ENCODE results near the gene ADK. TPM values are rescaled to one million over a fixed set of nuclear protein-coding genes. Genes with fewer than 3 reads are reported as not detected.

The ADK gene
- total and polyA plus RNA-seq, 2 experiments from 2014 or later, result 39.9 to 53.0 TPM

- no peak for TF ChIP-seq NANOG (IDR thresholded peaks at IDR 0.05; ENCODE audit: borderline replicate concordance)
- TF ChIP-seq STAT1 (IDR thresholded peaks at IDR 0.05; ENCODE audit: unreplicated experiment), result no peak
These were observed 39.0 kb downstream of the ADK start (continued) for GRCh38 chr10:74189999-74190421.

GRCh38 chr10:74190494-74190893, 39.5 kb downstream of the ADK start:
- H3K79me2 ChIP-seq (replicated peaks; ENCODE audit: insufficient read depth), result peaks cover 96% of the 10 kb centered on the region
- H2AFZ ChIP-seq, result no peak overlapping the region
- H3F3A ChIP-seq (replicated peaks; ENCODE audit: low read depth), result no peaks in the 10 kb centered on the region
- H3K9me3 Mint-ChIP-seq, result no peaks in the 10 kb centered on the region
- H3K27ac ChIP-seq (ENCODE audit: low read depth), result peak overlapping the region; percentile 23
- H3K4me2 ChIP-seq, result peak overlapping the region; percentile 45
- H3K4me1 Mint-ChIP-seq, result peaks cover 24% of the 10 kb centered on the region
- DNase-seq (ENCODE audit: low spot score) (no peak), ATAC-seq (peak; percentile 44)
- no peaks in the 10 kb centered on the region for H3K27me3 Mint-ChIP-seq (ENCODE audit: insufficient read depth, low read depth, poor library complexity)
- no peaks in the 10 kb centered on the region for H3K36me3 ChIP-seq (ENCODE audit: insufficient read depth)
- peak overlapping the region; percentile 40; the same call in 1 of the 2 replicates for H3K27ac Mint-ChIP-seq
- H4K20me1 ChIP-seq (replicated peaks; ENCODE audit: insufficient read depth), result peaks cover 5% of the 10 kb centered on the region; the same call in 1 of the 2 replicates
- H3K9me2 ChIP-seq (ENCODE audit: insufficient read depth), result no peaks in the 10 kb centered on the region
- 0 out of 3 replicates have a peak, but pooled peaks cover 2% of the 10 kb centered on the region for H3K36me3 Mint-ChIP-seq (ENCODE audit: low read depth)
- no peak overlapping the region for H3K4me3 ChIP-seq
- no peak overlapping the region for H3K4me3 Mint-ChIP-seq
- no peaks in the 10 kb centered on the region for H3K27me3 ChIP-seq (ENCODE audit: insufficient read depth)
- peaks cover 8% of the 10 kb centered on the region; the same call in 1 of the 2 replicates for H3K4me1 ChIP-seq (ENCODE audit: insufficient read depth)
- TF ChIP-seq ZNF462 (CRISPR knock-in tag; IDR thresholded peaks at IDR 0.05) (no peak), ZNF114 (CRISPR knock-in tag; IDR thresholded peaks at IDR 0.05) (no peak), EZH2 (IDR thresholded peaks at IDR 0.05; ENCODE audit: low read depth, unreplicated experiment) (no peak), REST (IDR thresholded peaks at IDR 0.05; ENCODE audit: unreplicated experiment) (no peak), NANOG (IDR thresholded peaks at IDR 0.05; ENCODE audit: borderline replicate concordance) (no peak), CTCF (conservative IDR thresholded peaks at IDR 0.05; ENCODE audit: low read depth in 2 of 2) (no peak), STAT1 (IDR thresholded peaks at IDR 0.05; ENCODE audit: unreplicated experiment) (no peak), ZNF331 (CRISPR knock-in tag; IDR thresholded peaks at IDR 0.05; ENCODE audit: low read depth) (no peak), ETS1 (IDR thresholded peaks at IDR 0.05) (no peak), POLR2AphosphoS5 (IDR thresholded peaks at IDR 0.05; ENCODE audit: low read depth) (no peak), CREB1 (CRISPR knock-in tag; IDR thresholded peaks at IDR 0.05; ENCODE audit: low read depth) (no peak), JUNB (IDR thresholded peaks at IDR 0.05; ENCODE audit: unreplicated experiment) (no peak), EZH2phosphoT487 (IDR thresholded peaks at IDR 0.05; ENCODE audit: unreplicated experiment) (no peak)
